SJCRH30 (cell line): ENCODE data around the gene LRRTM4. TPM values are rescaled to one million over a fixed set of nuclear protein-coding genes. Genes with fewer than 3 reads are reported as not detected.
"Not testable (repeated sequence)": the region's sequence is repeated elsewhere in the genome, so short reads cannot be mapped to it uniquely, and the experiment has no call there.

ENCODE experiments used
- DNase-seq, 2 experiments: peaks; one replicate each; pipeline ENCODE4 v3.0.0-alpha.2; 2015 to 2020
- H3K27ac ChIP-seq: fragments of 250-450 bp; sonication (Bioruptor Pico); 2 replicates; pipeline ENCODE4 v1.5.1; 2020; ENCODE audit warnings: mild to moderate bottlenecking, moderate library complexity
- H3K27me3 ChIP-seq: fragments of 250-450 bp; sonication (Bioruptor Pico); 2 replicates; pipeline ENCODE4 v1.5.1; 2020; ENCODE audit warnings: mild to moderate bottlenecking, moderate library complexity
- H3K36me3 ChIP-seq: fragments of 250-450 bp; sonication (Bioruptor Pico); 2 replicates; pipeline ENCODE4 v1.5.1; 2020; ENCODE audit warnings: mild to moderate bottlenecking, moderate library complexity
- H3K4me1 ChIP-seq: fragments of 250-450 bp; sonication (Bioruptor Pico); 2 replicates; pipeline ENCODE4 v1.5.1; 2020; ENCODE audit warnings: mild to moderate bottlenecking, moderate library complexity
- H3K4me3 ChIP-seq: fragments of 250-450 bp; sonication (Bioruptor Pico); 2 replicates; pipeline ENCODE4 v1.5.1; 2020; ENCODE audit warnings: mild to moderate bottlenecking, moderate library complexity
- H3K9me3 ChIP-seq: fragments of 250-450 bp; sonication (Bioruptor Pico); replicated peaks from 2 replicates; pipeline ENCODE4 v1.5.1; 2020; ENCODE audit warnings: mild to moderate bottlenecking, moderate library complexity
- total RNA-seq: library from RNA; depleted of rRNA; stranded (reverse); fragments of >200 nt; shearing (Covaris generic); gene quantifications from 2 replicates; pipeline ENCODE4 v1.2.3, GENCODE V29; 2014

Gene LRRTM4
- total RNA-seq, 1 experiment from 2014 or later, result not detected

DNA sequence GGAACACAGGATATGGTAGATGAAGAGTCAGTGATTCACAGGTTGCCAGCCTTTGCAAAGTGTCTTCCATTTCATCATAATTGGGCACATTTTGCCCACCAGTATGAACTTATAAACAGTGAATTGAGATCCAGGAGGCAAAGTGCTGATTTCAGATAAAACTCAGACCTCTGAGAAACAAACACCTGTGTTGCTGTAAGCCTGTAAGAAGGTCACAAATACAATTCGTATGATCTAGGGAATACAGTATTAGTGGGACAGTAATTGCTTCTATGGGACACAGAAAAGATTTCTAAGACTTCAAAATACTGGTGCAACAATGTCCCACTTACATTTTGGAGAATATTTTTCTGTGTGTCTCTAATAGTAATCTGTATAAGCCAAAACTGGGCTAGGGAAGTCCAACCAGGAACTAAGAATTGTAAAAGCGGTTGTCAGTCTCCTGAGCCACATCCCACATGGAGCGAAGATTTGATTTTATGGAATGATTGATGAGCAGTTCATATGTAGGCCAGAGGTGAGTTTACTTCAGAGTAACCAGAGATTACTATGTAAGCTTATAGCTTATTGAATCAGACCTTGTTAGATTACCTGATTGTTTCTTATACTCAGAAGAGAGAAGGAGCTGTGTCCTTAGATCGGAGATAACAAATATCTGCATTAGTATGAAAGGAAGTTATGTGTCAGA, 728.4 kb downstream of the LRRTM4 start:
- no peaks in the 10 kb centered on the region for H3K4me1 ChIP-seq
- H3K27me3 ChIP-seq, result no peaks in the 10 kb centered on the region
- H3K9me3 ChIP-seq, result no peaks in the 10 kb centered on the region
- H3K27ac ChIP-seq, result no peak overlapping the region
- H3K4me3 ChIP-seq, result no peak overlapping the region
- DNase-seq, result no peak
- H3K36me3 ChIP-seq, result no peaks in the 10 kb centered on the region

DNA sequence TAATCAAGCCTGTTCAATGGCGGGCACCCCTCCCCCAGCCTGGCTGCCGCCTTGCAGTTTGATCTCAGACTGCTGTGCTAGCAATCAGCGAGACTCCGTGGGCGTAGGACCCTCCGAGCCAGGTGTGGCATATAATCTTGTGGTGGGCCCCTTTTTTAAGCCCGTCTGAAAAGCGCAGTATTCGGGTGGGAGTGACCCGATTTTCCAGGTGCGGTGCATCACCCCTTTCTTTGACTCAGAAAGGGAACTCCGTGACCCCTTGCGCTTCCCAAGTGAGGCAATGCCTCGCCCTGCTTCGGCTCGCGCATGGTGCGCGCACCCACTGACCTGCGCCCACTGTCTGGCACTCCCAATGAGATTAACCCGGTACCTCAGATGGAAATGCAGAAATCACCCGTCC, 740.9 kb downstream of the LRRTM4 start:
- not testable (repeated sequence) for H3K27me3 ChIP-seq, H3K27ac ChIP-seq, H3K4me1 ChIP-seq, H3K4me3 ChIP-seq, DNase-seq, H3K9me3 ChIP-seq, H3K36me3 ChIP-seq

DNA sequence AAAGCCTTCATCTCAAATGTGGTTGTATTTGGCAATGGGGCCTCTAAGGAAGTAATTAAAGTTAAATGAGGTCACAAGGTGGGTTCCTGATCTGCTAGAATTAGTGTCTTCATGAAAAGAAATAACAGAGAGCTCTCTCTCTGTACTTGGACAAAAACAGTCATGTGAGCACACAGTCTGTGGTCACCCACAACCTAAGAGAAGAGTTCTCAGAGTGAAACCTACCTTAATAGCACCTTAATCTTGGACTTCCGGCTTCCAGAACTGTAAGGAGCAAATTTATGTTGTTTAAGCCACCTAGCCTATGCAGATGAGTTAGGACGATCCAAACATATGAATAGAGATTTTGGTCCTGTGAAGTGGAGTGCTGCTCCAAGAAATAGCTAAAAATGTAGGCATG, 758.9 kb downstream of the LRRTM4 start:
- Histone ChIP-seq H3K27ac (no peak overlapping the region), H3K4me1 (peaks cover 24% of the 10 kb centered on the region), H3K4me3 (no peak overlapping the region), H3K36me3 (no peaks in the 10 kb centered on the region), H3K27me3 (no peaks in the 10 kb centered on the region), H3K9me3 (no peaks in the 10 kb centered on the region)
- no peak for DNase-seq

DNA sequence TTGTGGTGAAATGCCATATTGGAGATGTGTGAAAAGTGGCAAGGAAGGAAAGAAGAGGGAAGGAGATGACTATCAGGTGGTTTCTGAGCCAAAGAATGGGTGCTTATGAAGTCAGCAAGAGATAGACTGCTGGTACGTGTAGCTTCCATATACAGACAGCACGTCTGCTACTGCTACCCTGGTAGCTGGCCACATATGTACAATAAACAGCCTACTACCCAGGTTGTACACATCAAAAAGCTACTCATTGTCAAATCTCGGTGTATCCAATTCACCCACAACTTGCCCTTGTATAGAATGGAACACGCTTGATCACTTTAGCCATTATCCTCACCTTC, 761.8 kb downstream of the LRRTM4 start:
- no peak overlapping the region for H3K4me3 ChIP-seq
- peaks cover 24% of the 10 kb centered on the region for H3K4me1 ChIP-seq
- no peaks in the 10 kb centered on the region for H3K27me3 ChIP-seq
- H3K36me3 ChIP-seq, result no peaks in the 10 kb centered on the region
- H3K9me3 ChIP-seq, result no peaks in the 10 kb centered on the region
- DNase-seq, result no peak
- no peak overlapping the region for H3K27ac ChIP-seq

DNA sequence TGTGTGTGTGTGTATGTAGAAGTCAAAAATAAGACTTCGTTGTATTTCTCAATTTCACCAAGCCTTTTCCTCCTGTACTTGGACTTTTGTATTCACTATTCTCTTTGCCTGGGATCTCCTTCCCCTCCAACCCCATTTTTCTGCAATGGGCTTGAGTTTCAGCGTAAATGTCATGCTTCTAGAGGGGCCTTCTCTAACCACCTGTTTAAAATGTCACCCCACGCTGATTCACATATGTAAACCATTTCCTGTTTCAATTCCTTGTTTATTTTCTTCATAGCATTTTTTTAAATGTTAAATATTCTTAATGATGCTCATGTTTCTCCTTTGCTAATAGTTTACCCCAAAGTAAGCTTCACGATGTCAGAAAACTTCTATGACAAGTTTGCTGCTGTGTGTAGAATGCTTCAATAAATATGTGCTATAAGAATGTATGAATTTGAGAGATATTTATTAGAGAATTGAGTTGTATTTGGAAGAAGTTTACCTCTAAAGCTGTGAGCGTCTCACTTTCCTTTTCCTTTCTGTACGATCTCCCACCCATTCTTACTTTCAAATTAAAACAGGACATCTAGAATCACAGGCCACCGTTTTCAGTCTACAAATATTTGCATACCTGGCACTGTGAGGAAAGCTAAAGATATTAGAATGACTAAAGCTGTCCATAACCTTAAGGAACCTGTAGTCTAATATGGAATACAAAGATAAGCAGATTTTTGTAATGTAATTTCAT, 762.4 kb downstream of the LRRTM4 start:
- Histone ChIP-seq H3K9me3 (no peaks in the 10 kb centered on the region), H3K27ac (peak overlapping the region; percentile 3; the same call in 1 of the 2 replicates), H3K4me3 (no peak overlapping the region), H3K27me3 (no peaks in the 10 kb centered on the region), H3K4me1 (peaks cover 24% of the 10 kb centered on the region), H3K36me3 (no peaks in the 10 kb centered on the region)
- DNase-seq, result peak in 1 of 2 experiments; percentile 41

DNA sequence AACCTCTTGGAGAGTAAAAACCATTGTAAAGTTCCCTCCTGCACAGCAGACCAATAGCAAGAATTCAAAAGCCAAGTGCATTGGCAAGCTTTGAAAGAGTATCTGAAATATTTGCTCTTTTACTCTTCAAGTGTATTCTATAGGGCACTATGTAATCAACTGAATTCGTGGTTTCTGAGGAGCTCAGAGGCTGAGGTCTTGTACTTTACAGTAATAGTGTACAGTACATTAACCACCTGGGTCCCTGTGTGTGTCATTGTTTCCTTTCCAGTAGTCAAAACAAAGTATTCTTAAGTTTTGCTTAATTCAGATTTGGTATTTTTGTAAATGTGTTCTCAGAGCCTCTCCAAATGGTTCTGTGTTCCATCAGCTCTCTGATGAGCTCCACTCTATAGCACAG, 769.7 kb downstream of the LRRTM4 start:
- H3K9me3 ChIP-seq, result no peaks in the 10 kb centered on the region
- H3K4me1 ChIP-seq, result peaks cover 11% of the 10 kb centered on the region; the same call in 1 of the 2 replicates
- no peaks in the 10 kb centered on the region for H3K27me3 ChIP-seq
- H3K4me3 ChIP-seq, result no peak overlapping the region
- H3K27ac ChIP-seq, result no peak overlapping the region
- H3K36me3 ChIP-seq, result no peaks in the 10 kb centered on the region
- DNase-seq, result no peak

DNA sequence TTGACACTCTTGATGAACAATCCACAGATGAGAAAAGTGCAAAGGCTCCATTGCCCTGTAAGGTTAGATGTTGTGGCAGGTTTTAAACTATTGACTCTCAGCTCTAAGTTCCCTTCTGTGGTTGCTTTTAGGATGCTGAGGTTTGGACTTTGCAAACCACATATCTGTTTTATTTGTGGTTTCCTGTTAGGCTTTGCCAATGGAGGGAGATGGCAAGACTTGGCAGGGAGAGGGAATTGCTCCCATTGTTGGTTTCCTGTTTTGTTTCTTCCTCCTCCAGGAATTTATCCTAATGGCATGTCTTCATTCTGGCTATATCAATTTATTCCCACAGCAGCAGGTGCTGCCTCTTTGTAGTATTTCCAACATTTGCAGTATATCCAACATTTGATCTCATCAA, 772.3 kb downstream of the LRRTM4 start:
- Histone ChIP-seq H3K4me3 (no peak overlapping the region), H3K27ac (no peak overlapping the region), H3K9me3 (no peaks in the 10 kb centered on the region), H3K27me3 (no peaks in the 10 kb centered on the region), H3K36me3 (no peaks in the 10 kb centered on the region), H3K4me1 (peaks cover 11% of the 10 kb centered on the region; the same call in 1 of the 2 replicates)
- DNase-seq, result peak in 1 of 2 experiments; percentile 70

DNA sequence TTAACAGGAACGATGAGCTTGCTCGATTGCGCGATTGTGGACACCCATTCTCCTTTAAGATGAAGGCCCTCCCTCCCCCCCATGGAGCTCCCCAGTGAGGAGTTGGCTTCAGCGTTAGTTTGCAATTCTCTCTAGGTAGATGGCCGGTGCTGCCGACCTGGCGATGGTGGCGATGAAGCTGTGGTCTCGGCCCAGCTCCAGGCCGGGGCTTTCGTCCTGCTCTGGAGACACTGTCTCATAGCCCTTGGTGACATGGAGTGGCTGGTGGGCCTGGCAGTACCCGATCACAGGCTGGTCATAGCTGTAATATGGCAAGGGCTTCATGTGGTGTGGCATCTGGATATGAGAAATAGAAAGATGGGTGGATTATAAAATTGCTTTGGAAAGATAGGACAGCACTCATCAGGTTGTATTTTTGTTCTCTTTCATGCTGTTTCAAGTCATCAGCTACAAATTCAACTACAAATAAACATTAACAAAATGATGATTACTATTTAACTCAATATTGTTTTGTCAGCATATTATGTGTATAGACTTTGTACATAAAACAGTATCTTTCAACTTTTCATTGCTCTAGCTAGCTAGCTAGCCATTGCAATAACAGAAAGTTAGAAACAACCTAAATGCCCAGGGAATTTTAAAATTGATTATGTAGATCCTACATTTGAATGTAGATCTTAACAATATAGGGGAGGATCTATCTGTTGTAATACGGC, 773.4 kb downstream of the LRRTM4 start:
- Histone ChIP-seq H3K27ac (no peak overlapping the region), H3K27me3 (no peaks in the 10 kb centered on the region), H3K4me3 (no peak overlapping the region), H3K36me3 (no peaks in the 10 kb centered on the region), H3K4me1 (peaks cover 11% of the 10 kb centered on the region; the same call in 1 of the 2 replicates), H3K9me3 (no peaks in the 10 kb centered on the region)
- DNase-seq, result no peak

DNA sequence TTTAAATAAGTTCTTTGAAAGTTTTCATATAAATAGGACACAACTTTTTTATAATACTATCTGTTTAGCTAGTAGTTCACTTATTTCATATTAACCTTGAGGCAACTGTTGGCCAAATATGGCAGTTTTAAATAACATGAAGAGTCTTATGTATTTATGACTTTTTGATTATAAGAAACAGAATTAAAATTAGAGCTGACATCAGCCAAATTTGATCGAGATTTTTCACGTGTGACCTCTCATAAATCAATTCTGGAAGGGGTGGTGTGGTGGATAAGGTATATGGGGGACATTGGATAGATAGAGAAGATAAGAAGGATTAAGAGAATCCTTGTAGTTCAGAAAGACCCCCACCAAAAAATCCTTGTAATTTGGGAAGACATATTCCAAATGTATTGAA, 776.6 kb downstream of the LRRTM4 start:
- Histone ChIP-seq H3K4me1 (peaks cover 11% of the 10 kb centered on the region; the same call in 1 of the 2 replicates), H3K9me3 (no peaks in the 10 kb centered on the region), H3K36me3 (no peaks in the 10 kb centered on the region), H3K4me3 (no peak overlapping the region), H3K27ac (no peak overlapping the region), H3K27me3 (no peaks in the 10 kb centered on the region)
- DNase-seq, result no peak

DNA sequence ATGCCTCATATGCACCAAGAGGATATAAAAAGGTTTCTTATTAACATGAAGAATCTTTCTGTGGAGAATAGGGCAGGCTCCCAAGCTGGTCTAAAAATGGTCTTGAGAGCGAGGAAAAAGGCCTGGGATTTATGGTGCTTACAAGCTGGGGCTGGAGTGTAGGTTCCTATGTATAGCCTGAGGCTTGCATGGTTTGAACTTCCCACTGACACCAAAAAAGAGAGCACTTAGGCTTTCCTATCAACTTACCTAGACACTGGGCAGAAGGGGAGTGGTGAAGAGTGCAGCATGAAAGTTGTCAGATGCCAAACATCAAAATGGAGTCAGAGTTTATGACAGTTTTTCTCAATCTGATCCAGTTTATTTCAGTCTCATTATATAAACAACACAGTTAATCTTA, 784.6 kb downstream of the LRRTM4 start:
- H3K27ac ChIP-seq, result no peak overlapping the region
- no peak overlapping the region for H3K4me3 ChIP-seq
- H3K4me1 ChIP-seq, result peaks cover 28% of the 10 kb centered on the region
- no peaks in the 10 kb centered on the region for H3K36me3 ChIP-seq
- H3K27me3 ChIP-seq, result no peaks in the 10 kb centered on the region
- no peaks in the 10 kb centered on the region for H3K9me3 ChIP-seq
- no peak for DNase-seq

DNA sequence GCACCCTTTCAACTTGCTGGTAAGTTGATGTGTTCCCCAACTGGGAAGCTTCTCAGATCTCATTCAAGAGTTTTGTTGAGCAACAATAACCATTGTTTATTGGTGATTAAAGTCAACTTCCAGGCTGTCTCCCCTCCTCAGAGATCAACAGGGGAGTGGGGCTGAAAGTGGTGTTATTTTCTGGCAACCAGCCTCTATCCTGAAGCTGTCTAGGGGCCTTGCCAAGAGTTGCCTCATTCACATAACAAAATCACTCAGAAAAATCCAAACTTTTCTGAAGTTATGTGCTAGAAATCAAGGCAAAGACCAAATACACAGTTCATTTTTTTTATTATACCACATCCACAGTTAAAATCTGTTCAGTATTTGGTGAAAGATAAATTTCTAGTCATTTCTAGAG, 788.4 kb downstream of the LRRTM4 start:
- H3K9me3 ChIP-seq, result no peaks in the 10 kb centered on the region
- no peaks in the 10 kb centered on the region for H3K36me3 ChIP-seq
- peak; percentile 44 to 75 for DNase-seq
- H3K4me3 ChIP-seq, result no peak overlapping the region
- peaks cover 35% of the 10 kb centered on the region for H3K4me1 ChIP-seq
- H3K27me3 ChIP-seq, result no peaks in the 10 kb centered on the region
- peak overlapping the region; percentile 79 for H3K27ac ChIP-seq

DNA sequence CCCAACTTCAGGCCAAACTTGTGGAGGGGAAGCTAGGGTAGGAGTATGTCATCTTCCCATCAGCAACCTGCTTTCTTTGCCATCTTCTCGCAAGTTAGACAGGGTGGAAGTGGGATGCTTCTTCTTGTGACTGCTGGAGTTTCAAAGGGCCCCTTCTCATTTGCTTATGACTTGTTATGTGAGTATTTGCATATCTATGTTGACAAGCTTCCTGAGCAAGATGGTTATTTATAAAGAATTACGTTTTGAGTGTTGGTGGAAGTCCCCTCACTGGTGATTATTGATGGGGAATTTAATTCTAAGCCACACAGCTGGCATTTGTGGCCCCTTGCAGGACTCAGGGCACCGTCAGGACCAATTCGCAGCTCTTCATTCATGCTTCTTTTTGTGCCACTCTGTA, 791.0 kb downstream of the LRRTM4 start:
- Histone ChIP-seq H3K27me3 (no peaks in the 10 kb centered on the region), H3K9me3 (no peaks in the 10 kb centered on the region), H3K27ac (no peak overlapping the region), H3K4me1 (peaks cover 35% of the 10 kb centered on the region), H3K36me3 (no peaks in the 10 kb centered on the region), H3K4me3 (no peak overlapping the region)
- DNase-seq, result no peak

DNA sequence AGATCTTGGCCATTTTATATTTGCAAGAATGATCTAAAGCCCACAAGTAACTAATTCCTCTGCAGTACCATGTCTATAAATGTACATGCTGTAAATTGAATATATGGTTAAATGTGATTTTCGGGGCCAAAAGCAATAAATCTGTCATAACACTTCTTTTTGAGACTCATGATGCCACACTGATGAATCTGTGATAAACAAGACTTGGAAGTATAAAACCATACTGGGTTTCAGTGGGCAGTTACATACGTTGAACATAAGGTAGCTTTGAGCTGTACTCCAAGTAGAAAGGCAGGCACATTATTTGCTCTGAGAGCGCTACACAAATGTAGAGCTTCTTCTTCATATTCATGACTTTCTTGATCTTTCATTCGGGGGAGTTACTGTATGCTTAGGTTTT, 792.2 kb downstream of the LRRTM4 start:
- H3K4me1 ChIP-seq, result peaks cover 28% of the 10 kb centered on the region
- no peaks in the 10 kb centered on the region for H3K27me3 ChIP-seq
- H3K36me3 ChIP-seq, result no peaks in the 10 kb centered on the region
- DNase-seq, result no peak
- no peak overlapping the region for H3K4me3 ChIP-seq
- no peaks in the 10 kb centered on the region for H3K9me3 ChIP-seq
- no peak overlapping the region for H3K27ac ChIP-seq

DNA sequence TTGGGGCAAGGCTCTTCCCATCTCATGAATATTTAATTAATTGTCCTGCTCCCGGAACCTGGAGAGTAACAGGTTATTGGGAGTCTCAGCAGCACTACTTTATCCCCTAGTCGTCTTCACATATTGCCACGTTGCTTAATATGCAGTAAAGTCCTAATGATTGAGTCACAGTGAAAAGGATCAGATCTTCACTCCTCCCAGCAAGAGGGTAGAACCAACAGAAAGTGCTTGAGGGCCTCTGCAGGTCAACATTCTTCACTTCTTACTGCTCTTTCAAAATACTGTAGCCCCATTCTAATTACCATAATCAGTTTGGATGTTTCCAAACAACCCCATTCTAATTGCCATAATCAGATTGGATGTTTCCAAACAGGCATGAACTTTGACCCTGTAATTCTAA, 801.0 kb downstream of the LRRTM4 start:
- Histone ChIP-seq H3K27ac (no peak overlapping the region), H3K4me3 (no peak overlapping the region), H3K4me1 (no peaks in the 10 kb centered on the region; the same call in 1 of the 2 replicates), H3K27me3 (0 out of 2 replicates have a peak, but pooled peaks cover 2% of the 10 kb centered on the region), H3K9me3 (no peaks in the 10 kb centered on the region), H3K36me3 (no peaks in the 10 kb centered on the region)
- no peak for DNase-seq

DNA sequence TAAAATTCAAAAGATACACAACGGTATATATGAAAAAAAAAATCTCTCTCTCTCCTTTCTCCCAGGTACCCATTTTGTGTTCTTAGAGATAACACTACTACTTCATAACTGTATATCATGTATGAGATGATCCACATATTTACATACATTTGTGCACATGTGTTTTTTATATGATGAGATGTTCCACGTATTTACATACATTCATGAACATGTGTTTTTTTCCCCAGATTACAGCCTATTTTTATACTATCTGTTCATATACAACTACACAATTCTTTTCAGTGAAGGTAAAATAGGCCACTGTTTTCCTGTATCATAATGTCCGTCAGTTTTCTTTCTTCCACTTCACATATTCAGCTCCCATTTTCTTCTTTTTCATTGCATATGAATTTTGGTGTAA, 808.9 kb downstream of the LRRTM4 start:
- Histone ChIP-seq H3K36me3 (no peaks in the 10 kb centered on the region), H3K4me3 (no peak overlapping the region)

More for the DNA sequence above, 808.9 kb downstream of the LRRTM4 start:
- H3K27ac ChIP-seq, result no peak overlapping the region
- DNase-seq, result no peak
- H3K9me3 ChIP-seq, result no peaks in the 10 kb centered on the region
- H3K4me1 ChIP-seq, result no peaks in the 10 kb centered on the region; the same call in 1 of the 2 replicates
- 0 out of 2 replicates have a peak, but pooled peaks cover 2% of the 10 kb centered on the region for H3K27me3 ChIP-seq
